ENCODE measurements around the gene RUVBL1.

DNA sequence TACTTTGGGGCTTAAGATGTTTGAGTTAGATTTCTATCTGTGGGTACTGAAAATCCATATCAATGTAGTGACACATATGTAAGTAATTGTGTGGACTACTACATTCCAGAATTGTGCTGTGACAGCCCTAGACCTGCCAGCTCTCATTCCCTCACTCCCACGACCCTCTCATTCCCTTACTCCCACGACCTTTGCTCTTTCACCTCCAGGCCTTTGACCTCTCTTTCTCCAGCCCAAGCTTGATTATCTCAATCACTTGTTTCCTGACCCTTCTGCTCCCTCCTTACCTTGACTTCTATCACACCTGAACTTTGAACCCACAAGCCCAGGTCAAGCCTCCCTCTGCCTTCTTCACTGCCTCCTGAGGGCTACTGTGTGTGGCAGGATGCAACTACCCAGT lies 3.6 kb upstream of the RUVBL1 start:
- TF ChIP-seq, protein P1, sequence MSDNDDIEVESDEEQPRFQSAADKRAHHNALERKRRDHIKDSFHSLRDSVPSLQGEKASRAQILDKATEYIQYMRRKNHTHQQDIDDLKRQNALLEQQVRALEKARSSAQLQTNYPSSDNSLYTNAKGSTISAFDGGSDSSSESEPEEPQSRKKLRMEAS (IDR thresholded peaks at IDR 0.05) = no peak
- TF ChIP-seq, protein P2, sequence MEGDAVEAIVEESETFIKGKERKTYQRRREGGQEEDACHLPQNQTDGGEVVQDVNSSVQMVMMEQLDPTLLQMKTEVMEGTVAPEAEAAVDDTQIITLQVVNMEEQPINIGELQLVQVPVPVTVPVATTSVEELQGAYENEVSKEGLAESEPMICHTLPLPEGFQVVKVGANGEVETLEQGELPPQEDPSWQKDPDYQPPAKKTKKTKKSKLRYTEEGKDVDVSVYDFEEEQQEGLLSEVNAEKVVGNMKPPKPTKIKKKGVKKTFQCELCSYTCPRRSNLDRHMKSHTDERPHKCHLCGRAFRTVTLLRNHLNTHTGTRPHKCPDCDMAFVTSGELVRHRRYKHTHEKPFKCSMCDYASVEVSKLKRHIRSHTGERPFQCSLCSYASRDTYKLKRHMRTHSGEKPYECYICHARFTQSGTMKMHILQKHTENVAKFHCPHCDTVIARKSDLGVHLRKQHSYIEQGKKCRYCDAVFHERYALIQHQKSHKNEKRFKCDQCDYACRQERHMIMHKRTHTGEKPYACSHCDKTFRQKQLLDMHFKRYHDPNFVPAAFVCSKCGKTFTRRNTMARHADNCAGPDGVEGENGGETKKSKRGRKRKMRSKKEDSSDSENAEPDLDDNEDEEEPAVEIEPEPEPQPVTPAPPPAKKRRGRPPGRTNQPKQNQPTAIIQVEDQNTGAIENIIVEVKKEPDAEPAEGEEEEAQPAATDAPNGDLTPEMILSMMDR (IDR thresholded peaks at IDR 0.05; ENCODE audit: low read depth, low read length, missing input control) = no peak
- TF ChIP-seq JUND (IDR thresholded peaks at IDR 0.05) = no peak
- TF ChIP-seq TAF1 (conservative IDR thresholded peaks at IDR 0.05) = no peak
- TF ChIP-seq GABPA (IDR thresholded peaks at IDR 0.05 in 1 of 2, conservative IDR thresholded peaks at IDR 0.05 in 1 of 2) = no peak
- TF ChIP-seq SP1 (IDR thresholded peaks at IDR 0.05) = no peak
- no peak for TF ChIP-seq RAD21 (IDR thresholded peaks at IDR 0.05)
- TF ChIP-seq RXRA (IDR thresholded peaks at IDR 0.05) = no peak
- no peak for TF ChIP-seq YY1 (IDR thresholded peaks at IDR 0.05)
- TF ChIP-seq, protein P3, sequence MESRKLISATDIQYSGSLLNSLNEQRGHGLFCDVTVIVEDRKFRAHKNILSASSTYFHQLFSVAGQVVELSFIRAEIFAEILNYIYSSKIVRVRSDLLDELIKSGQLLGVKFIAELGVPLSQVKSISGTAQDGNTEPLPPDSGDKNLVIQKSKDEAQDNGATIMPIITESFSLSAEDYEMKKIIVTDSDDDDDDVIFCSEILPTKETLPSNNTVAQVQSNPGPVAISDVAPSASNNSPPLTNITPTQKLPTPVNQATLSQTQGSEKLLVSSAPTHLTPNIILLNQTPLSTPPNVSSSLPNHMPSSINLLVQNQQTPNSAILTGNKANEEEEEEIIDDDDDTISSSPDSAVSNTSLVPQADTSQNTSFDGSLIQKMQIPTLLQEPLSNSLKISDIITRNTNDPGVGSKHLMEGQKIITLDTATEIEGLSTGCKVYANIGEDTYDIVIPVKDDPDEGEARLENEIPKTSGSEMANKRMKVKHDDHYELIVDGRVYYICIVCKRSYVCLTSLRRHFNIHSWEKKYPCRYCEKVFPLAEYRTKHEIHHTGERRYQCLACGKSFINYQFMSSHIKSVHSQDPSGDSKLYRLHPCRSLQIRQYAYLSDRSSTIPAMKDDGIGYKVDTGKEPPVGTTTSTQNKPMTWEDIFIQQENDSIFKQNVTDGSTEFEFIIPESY (IDR thresholded peaks at IDR 0.05) = no peak
- TF ChIP-seq, protein P4, sequence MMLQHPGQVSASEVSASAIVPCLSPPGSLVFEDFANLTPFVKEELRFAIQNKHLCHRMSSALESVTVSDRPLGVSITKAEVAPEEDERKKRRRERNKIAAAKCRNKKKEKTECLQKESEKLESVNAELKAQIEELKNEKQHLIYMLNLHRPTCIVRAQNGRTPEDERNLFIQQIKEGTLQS (IDR thresholded peaks at IDR 0.05) = no peak
- TF ChIP-seq FOXA1 (IDR thresholded peaks at IDR 0.05) = no peak
- TF ChIP-seq, protein P5, sequence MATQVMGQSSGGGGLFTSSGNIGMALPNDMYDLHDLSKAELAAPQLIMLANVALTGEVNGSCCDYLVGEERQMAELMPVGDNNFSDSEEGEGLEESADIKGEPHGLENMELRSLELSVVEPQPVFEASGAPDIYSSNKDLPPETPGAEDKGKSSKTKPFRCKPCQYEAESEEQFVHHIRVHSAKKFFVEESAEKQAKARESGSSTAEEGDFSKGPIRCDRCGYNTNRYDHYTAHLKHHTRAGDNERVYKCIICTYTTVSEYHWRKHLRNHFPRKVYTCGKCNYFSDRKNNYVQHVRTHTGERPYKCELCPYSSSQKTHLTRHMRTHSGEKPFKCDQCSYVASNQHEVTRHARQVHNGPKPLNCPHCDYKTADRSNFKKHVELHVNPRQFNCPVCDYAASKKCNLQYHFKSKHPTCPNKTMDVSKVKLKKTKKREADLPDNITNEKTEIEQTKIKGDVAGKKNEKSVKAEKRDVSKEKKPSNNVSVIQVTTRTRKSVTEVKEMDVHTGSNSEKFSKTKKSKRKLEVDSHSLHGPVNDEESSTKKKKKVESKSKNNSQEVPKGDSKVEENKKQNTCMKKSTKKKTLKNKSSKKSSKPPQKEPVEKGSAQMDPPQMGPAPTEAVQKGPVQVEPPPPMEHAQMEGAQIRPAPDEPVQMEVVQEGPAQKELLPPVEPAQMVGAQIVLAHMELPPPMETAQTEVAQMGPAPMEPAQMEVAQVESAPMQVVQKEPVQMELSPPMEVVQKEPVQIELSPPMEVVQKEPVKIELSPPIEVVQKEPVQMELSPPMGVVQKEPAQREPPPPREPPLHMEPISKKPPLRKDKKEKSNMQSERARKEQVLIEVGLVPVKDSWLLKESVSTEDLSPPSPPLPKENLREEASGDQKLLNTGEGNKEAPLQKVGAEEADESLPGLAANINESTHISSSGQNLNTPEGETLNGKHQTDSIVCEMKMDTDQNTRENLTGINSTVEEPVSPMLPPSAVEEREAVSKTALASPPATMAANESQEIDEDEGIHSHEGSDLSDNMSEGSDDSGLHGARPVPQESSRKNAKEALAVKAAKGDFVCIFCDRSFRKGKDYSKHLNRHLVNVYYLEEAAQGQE (IDR thresholded peaks at IDR 0.05) = no peak
- TF ChIP-seq HNF4G (IDR thresholded peaks at IDR 0.05) = no peak

All from liver (tissue), 3 donors.